Lower lobe of right lung (tissue), 2 donors: Measurements from ENCODE around the gene ARV1. TPM values are rescaled to one million over a fixed set of nuclear protein-coding genes. Genes with fewer than 3 reads are reported as not detected.
"Not testable (repeated sequence)": the region's sequence is repeated elsewhere in the genome, so short reads cannot be mapped to it uniquely, and the experiment has no call there.

Experiments
- ATAC-seq, 2 donors: fragments of 200-7000 bp; cut with Tn5 transposase; one replicate each; pipeline ENCODE4 v1.9.1; 2020 to 2022; ENCODE audit warnings: mild to moderate bottlenecking in 2 of 2, moderate library complexity in 2 of 2
- DNase-seq: peaks from one replicate; pipeline ENCODE4 v3.0.0-alpha.2; 2020
- H3K27ac ChIP-seq: fragments of 200-600 bp; one replicate; pipeline ENCODE4 v1.8.0; 2022
- H3K27me3 ChIP-seq: fragments of 200-600 bp; one replicate; pipeline ENCODE4 v1.8.0; 2022; ENCODE audit warnings: low read depth
- H3K36me3 ChIP-seq: fragments of 200-600 bp; one replicate; pipeline ENCODE4 v1.8.0; 2022; ENCODE audit warnings: mild to moderate bottlenecking
- H3K4me1 ChIP-seq: fragments of 200-600 bp; one replicate; pipeline ENCODE4 v1.8.0; 2022
- H3K4me3 ChIP-seq: fragments of 200-600 bp; one replicate; pipeline ENCODE4 v1.8.0; 2022; ENCODE audit warnings: mild to moderate bottlenecking
- H3K9me3 ChIP-seq: fragments of 200-600 bp; one replicate; pipeline ENCODE4 v1.8.0; 2022
- intact Hi-C: fragments of 100-400 bp; cut with DNase I; formaldehyde crosslinking; loops from one replicate; pipeline ENCODE4 v1.11.0; 2022
- total RNA-seq: library from RNA; stranded (reverse); fragmentation: NEBNext Ultra II Directional; extraction: Animal tissue kit (Norgen Biotek cat#: 25700); gene quantifications from one replicate; pipeline ENCODE4 v1.2.1, GENCODE V29; 2021
- TF ChIP-seq, protein P1 (sequence below): fragments of 200-600 bp; IDR thresholded peaks from one replicate; pipeline ENCODE4 v1.8.0; 2022; ENCODE audit warnings: antibody characterized with exemption, mild to moderate bottlenecking
- donor health status: DM: no; HTN: yes; CAD: no; lungs with severe emphysema.

The ARV1 gene
- total RNA-seq, 1 donor from 2014 or later = 18.4 TPM

DNA sequence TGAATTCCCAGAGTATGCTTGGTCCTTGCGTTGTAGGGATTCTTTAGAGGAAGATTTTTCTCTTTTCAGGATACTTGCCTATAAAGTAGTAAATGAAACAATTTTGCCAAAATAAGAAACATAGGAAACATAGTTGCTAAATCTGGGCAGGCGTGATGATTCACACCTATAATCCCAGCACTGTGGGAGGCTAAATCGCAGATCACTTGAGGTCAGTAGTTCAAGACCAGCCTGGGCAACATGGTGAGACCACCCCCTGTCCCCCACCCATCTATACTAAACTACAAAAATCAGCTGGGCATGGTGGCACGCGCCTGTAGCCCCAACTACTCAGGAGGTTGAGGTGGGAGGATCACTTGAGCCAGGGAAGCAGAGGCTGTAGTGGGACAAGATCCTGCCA, 4.9 kb downstream of the ARV1 start:
- Histone ChIP-seq H3K27me3 (no peaks in the 10 kb centered on the region), H3K27ac (no peak overlapping the region), H3K4me3 (no peak overlapping the region), H3K36me3 (peaks cover 26% of the 10 kb centered on the region), H3K9me3 (no peaks in the 10 kb centered on the region), H3K4me1 (peaks cover 18% of the 10 kb centered on the region)
- ATAC-seq (no peak), DNase-seq (no peak)
- intact Hi-C loops = no loop called here
- TF ChIP-seq, protein P1, sequence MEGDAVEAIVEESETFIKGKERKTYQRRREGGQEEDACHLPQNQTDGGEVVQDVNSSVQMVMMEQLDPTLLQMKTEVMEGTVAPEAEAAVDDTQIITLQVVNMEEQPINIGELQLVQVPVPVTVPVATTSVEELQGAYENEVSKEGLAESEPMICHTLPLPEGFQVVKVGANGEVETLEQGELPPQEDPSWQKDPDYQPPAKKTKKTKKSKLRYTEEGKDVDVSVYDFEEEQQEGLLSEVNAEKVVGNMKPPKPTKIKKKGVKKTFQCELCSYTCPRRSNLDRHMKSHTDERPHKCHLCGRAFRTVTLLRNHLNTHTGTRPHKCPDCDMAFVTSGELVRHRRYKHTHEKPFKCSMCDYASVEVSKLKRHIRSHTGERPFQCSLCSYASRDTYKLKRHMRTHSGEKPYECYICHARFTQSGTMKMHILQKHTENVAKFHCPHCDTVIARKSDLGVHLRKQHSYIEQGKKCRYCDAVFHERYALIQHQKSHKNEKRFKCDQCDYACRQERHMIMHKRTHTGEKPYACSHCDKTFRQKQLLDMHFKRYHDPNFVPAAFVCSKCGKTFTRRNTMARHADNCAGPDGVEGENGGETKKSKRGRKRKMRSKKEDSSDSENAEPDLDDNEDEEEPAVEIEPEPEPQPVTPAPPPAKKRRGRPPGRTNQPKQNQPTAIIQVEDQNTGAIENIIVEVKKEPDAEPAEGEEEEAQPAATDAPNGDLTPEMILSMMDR = no peak

GRCh38 chr1:230984622-230985515, 6.0 kb downstream of the ARV1 start:
- intact Hi-C loops, H3K27ac ChIP-seq, H3K4me3 ChIP-seq, ATAC-seq, H3K9me3 ChIP-seq, DNase-seq, H3K27me3 ChIP-seq: not testable (repeated sequence)
- Histone ChIP-seq H3K4me1 (peaks cover 12% of the 10 kb centered on the region), H3K36me3 (peaks cover 32% of the 10 kb centered on the region)

- Histone ChIP-seq H3K4me1 (peaks cover 4% of the 10 kb centered on the region), H3K4me3 (no peak overlapping the region), H3K27me3 (no peaks in the 10 kb centered on the region), H3K9me3 (no peaks in the 10 kb centered on the region), H3K36me3 (peaks cover 37% of the 10 kb centered on the region), H3K27ac (no peak overlapping the region)
- intact Hi-C loops = no loop called here
- TF ChIP-seq, protein P1 = no peak
- no peak for ATAC-seq
- DNase-seq = no peak
Observed at GRCh38 chr1:230985711-230986110, 6.8 kb downstream of the ARV1 start.

- TF ChIP-seq, protein P1 = no peak
- Histone ChIP-seq H3K4me3 (no peak overlapping the region), H3K27me3 (no peaks in the 10 kb centered on the region), H3K36me3 (peaks cover 30% of the 10 kb centered on the region), H3K27ac (no peak overlapping the region), H3K4me1 (no peaks in the 10 kb centered on the region), H3K9me3 (no peaks in the 10 kb centered on the region)
- ATAC-seq = no peak
- intact Hi-C loops = no loop called here
- DNase-seq = no peak
Observed at GRCh38 chr1:230986976-230987375, 8.1 kb downstream of the ARV1 start.

- H3K36me3 ChIP-seq = peaks cover 33% of the 10 kb centered on the region
- no peaks in the 10 kb centered on the region for H3K9me3 ChIP-seq
- DNase-seq = no peak
- no peaks in the 10 kb centered on the region for H3K4me1 ChIP-seq
- intact Hi-C loops = no loop called here
- H3K4me3 ChIP-seq = no peak overlapping the region
- TF ChIP-seq, protein P1 = no peak
- no peaks in the 10 kb centered on the region for H3K27me3 ChIP-seq
- no peak overlapping the region for H3K27ac ChIP-seq
- ATAC-seq = no peak
Observed at GRCh38 chr1:230987448-230987847, 8.6 kb downstream of the ARV1 start.

DNA sequence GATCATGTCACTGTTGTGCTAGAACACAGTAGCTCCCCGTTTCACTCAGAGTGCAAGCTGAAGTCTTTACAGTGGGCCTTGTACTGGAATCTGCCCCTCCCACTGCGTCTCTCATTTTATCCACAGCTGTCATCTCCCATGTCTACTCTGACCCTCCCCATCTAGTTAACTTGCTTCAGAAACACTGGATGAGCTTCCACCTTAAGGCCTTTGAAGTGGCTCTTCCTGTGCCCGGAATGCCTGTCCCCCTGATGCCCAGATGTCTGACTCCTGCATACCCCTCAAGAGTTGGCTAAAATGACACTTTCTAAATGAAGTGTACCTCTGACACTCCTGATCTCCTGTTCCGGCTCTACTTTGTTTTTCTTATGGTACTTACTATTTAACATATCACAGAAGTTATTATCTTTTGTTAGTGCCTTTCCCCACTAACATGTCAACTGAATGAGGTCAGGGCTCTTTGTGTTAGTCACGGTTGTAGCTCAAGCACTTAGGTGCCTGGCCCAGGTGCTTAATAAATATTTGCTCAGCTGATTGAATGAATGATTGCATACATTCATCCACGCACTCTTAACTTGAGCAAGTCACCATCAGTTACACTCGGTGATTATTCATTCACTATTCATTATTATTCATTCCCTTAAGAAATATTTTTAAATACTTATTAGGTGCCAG, 13.3 kb downstream of the ARV1 start:
- Histone ChIP-seq H3K9me3 (no peaks in the 10 kb centered on the region), H3K27me3 (no peaks in the 10 kb centered on the region), H3K4me3 (no peak overlapping the region), H3K4me1 (no peaks in the 10 kb centered on the region), H3K27ac (peak overlapping the region; percentile 18), H3K36me3 (peaks cover 54% of the 10 kb centered on the region)
- DNase-seq (no peak), ATAC-seq (peak; percentile 80 to 94)
- TF ChIP-seq, protein P1 = no peak
- intact Hi-C loops = no loop called here
